Stimulated activated CD4-positive, alpha-beta T cell treated with anti-CD3 and anti-CD28 coated beads, Interleukin-15, amount 100 ng/mL, for 1 hour (primary cell): ENCODE results near the gene APOL2.
"Not testable (repeated sequence)": the region's sequence is repeated elsewhere in the genome, so short reads cannot be mapped to it uniquely, and the experiment has no call there.

Source experiments
- DNase-seq, 2 donors: peaks; one replicate each; pipeline ENCODE4 v3.0.0-alpha.2; 2020; ENCODE audit warnings: low read depth in 1 of 2, low spot score in 1 of 2

The APOL2 gene

DNA sequence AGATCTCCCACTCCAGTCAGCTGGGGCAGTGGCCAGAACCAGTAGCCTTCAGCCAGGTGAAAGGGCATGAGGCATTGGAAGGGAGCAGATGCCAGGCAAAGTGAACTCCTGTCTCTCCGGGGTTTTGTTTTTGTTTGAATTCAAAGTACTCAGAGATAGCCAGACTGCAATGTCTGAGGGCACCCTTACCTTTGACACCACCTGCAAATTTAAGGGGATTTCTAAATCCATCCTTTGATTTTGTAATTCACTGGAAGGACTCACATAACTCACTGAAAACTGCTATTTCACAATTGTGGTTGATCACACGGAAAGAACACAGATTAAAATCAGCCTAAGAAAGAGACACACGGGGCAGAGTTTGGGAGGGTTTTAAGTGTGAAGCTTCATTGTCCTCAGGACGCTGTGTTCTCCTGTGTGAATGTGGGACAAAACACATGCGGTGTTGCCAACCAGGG, 23.9 kb upstream of the APOL2 start:
- not testable (repeated sequence) for DNase-seq

DNA sequence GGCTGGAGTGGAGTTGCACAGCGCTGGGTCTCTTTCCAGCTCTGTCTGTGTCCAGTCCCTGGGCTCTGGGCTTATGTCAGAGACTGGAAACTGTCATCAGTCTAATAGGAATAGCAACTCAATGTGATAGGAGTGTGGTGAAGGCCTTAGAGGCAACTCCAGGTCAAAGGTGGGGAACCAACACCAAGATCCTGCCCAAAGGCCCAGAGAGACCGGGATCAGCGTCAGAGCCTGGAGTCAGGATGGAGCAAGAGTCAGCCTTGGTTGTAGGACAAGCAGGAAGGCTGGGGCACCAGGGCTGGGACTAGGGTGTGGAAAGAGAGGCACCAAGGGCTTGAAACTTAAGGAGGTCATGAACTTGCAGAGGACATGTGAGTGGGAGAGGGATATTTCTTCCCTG, 23.0 kb upstream of the APOL2 start:
- not testable (repeated sequence) for DNase-seq

DNA sequence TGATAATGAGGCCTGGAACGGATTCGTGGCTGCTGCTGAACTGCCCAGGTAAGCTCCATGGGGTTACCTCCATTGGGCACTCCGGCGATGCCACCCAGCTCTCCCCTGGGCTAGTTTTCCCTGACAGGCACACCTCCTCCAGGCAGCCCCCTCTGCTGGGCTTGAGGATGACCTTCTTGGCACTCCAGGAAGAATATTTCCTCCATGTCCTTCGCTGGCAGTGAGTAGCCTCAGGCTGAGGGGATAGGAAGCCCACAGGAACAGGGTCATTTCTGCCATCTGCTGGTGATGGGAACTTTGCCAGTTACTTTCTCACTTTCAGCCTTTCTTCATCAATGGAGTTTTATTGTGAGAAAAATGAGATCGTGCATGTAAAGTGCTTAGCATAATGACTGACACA, 22.3 kb upstream of the APOL2 start:
- DNase-seq: not testable (repeated sequence)

DNA sequence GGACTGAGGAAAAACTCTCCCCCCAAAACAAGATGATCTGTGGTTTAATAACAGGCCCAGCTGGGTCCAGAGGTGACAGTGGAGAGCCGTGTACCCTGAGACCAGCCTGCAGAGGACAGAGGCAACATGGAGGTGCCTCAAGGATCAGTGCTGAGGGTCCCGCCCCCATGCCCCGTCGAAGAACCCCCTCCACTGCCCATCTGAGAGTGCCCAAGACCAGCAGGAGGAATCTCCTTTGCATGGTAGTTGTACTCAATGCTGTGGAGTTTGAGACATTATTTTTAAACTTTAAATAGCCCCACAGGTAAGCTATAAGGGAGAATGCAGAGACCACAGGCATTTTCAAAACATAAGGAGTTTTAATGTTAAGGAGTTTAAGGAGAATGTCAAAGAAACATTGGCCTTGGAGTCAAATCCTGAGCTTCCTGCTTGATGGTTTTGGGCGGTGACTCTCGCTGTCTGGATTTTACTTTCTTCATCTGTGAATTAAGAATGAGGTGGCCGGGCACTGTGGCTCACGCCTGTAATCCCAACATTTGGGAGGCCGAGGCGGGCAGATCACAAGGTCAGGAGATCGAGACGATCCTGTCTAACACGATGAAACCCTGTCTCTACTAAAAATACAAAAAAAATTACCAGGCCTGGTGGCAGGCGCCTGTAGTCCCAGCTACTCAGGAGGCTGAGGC, 20.4 kb upstream of the APOL2 start:
- no peak for DNase-seq

DNA sequence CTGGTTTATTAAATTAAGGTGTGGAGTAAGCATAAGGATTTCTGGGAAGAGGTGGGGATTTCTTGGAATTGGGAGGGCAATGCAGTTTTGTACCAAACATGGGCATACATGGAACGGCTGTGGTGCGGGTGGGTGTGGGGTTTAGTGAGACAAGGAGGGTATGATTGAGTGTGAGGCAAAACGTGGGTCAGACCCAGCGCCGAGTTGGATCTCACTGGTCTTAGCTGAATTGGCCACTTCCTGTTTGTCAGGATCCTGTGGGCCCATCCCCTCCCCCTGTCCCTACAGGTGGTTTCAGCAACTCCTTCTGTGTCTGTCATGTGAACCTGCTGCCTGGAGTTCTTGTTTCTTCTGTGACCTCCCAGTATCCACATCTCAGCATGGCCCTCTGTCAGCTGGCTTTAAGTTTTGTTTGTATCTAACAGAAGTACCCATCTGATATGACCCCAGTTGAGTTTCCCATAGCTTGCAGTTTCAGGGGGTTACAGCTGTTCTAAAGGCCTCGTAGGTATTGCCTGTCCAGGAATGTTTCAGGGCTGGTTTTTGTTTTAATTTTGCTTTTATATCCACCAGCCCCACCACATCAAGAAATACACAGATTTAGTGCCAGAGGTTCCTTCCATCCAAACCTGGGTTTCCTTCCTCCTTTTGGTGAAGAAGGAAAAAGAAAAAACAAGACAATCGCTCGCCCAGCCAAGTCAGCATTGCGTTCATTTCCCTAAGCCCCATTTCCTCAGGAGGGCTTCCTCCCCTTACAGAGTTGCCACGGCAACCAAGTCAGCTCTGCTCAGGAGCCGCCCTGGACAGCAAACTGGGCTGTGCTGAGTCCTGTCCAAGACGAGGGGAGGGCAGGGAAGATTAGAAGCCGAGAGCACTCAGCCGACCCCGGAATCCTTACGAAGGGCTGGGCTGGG, 19.6 kb upstream of the APOL2 start:
- no peak for DNase-seq

DNA sequence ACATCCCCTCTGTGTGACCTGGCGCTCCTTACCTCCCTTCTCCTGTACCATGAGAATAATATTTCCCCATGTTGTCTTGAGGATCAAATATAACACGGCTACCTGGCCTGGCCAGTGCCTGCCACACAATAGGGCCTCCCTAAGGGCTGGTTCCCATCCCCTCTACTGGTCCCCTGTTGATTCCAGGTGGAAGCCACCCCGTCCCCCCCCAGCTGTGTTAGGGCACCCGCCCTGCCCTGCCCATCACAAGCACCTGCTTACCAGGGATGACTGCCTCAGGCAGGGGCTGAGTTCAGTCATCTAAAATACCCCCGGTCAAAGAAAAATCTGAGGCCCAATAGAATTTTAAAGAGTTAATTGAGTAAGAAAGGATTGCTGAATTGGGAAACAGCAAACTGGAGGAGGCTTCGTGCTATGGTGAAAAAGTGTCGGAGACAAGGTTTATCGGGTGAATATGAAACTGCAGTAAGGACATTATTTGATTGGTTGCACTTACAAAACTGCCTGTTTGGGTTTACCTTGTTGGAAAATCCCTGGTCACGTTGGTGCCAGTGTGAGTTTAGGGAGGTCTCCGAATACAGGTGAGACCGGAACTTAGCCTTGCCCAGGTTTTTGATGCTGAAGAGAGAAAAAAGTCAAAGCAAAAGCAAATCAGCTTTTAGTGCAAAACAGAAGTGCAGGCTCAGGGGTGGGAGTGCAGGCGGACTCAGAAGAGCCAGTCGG, 18.8 kb upstream of the APOL2 start:
- DNase-seq: no peak

DNA sequence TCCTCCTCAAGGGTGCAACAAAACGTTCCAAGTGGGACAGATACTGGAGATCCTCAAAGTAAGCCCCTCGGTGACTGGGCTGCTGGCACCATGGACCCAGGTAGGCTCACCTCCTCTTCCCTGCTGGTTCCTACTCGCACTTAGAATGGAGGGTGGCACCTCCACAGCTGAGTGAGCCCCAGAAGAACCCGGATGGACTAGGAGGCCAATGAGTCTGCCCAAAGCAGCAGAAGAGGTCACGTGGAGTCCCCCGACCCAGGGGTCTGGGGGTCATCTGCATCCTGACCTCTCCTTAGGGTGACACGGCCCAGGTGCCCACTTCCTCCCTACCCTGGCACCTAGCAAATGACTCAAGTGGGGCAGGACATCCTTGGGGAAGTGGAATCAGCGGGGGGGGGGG, 18.0 kb upstream of the APOL2 start:
- DNase-seq: no peak

DNA sequence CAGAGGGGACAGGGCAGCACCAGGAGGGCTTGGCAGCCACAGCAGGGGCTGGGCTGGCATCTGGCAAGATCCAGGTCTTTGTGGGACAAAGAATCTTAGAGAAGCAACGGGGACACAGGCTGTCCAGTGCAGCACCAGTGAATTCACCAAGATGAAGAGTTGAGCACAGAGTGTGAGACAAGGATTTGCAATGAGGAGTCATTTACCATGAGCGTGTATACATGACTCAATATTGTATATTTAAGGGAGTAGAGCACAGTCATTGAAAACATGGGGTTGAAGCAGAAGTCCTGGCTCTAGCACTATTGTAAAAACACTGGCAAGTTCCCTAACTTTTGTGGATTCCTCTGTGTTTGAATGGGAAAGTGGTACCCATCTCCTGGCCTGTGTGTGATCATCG, 17.2 kb upstream of the APOL2 start:
- no peak for DNase-seq

DNA sequence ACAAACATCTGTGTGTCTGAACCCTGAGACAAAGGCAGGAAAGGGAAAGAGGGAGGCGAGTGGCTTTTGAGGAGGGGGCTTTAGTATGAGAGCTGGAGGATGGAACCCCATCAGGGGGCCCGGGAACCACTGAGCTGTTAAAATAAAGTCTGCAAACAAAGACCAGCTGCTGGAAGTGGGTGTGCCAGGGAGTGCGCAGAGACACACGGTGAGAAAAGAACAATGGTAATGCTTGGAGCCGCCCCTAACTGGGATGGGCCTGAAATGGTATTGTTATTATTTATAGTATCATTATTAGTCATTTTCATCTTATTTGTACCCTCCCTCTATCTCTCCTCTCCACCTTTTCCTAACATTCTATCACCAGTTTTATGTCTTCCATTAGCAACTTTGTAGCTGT, 16.2 kb upstream of the APOL2 start:
- not testable (repeated sequence) for DNase-seq

DNA sequence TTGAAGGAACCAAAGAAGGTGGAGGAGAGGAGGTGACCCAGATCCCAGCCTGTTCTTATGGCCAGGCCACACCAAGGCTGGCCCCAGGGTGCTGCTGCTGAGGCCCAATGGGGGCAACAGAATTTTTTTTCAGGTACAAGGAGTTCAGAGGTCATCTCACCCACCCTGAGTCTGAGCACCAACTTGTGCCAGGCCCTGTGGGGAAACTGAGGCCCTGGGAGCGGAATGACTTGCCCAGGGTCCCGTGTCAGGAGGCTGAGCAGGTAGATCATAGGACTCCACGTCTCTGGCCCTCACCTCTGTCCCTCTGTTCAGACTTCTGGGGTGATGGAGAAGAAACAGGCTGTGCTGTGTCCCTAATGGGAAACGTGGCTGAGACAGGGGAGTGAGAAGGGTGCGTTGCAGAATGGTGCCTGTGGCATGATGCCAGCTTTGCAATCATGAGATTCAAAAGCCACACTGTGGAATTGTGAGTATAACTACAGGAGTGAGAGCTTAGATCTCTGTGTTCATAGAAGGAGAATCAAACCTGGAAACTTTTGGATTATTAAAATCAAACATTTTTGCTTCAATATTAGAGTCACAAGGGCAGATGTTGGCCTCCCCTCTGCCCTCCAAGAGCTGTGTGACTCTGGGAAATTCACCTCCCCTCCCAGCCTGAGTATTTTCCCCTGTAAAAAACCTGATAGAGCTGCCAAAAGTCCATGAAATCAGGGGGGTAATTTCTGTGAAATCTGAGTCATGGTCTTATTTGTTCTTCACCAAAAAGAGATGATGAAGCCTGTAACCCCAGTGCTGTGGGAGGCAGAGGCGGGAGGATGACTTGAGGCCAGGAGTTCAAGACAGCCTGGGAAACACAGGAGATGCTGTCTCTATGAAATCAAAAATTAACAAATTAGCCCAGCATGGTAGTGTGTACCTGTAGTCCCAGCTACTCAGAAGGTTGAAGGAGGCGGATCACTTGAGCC, 14.5 kb upstream of the APOL2 start:
- no peak for DNase-seq

DNA sequence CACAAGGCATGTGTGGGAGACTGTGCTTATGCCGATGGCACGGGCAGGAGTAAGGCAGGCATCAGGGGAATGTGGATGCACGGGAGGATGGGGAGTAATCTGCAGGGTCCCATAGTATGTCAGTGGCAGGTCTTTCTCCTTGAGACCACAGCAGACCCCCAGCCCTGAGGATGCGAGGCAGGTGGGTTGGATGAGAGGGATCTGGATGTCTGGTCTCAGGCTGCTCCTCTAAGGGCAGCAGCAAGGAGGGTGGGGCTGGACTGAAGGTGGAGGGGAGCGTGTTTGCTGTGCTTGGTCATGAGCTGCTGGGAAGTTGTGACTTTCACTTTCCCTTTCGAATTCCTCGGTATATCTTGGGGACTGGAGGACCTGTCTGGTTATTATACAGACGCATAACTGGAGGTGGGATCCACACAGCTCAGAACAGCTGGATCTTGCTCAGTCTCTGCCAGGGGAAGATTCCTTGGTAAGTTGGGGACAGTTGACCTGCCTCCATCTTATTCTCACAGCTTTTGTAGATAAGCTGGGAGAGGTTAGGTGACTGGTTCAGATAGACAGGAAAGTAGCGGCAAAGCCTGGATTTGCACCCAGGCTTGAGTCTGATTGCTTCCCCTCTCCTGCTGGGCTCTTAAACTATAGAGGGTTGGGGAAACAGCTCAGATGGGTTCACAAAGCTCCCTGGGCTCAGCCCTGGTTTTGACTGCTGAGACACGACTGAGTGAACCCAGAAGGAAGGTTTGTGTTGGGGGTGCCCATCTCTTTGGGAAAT, 13.6 kb upstream of the APOL2 start, which contains the start of gene APOL1:
Gene APOL1, plus strand, starts transcription at position 380 of the 769 bp plus-strand sequence. CDS start 1,823 bp downstream, outside the sequence.
- no peak for DNase-seq

DNA sequence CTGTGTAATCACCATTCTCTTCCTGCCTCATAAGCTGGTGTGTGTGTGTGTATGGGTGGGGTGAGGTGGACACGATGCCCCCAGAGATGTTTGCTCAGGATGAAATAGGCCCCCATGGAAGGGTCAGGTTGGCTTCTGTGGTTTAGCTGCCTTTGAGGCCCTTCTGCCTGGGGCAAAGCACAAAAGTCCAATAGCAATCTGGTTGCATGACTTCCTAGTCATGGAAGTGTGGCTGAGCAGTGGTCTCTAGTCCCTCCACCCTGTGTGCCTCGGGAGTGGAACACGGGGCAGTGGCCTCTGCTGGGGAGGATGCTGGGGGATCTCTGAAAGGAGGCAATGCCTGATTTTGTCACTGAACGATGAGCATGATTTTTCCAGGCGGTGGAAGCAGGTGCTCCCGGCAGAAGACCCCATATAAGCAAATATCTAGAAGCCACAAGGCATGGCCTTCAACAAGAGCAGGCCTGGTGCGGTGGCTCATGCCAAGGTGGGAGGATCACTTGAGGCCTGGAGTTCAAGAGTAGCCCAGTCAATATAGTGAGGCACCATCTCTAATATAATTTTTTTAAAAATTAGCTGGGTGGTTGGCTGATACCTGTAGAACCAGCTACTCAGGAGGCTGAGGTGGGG, 12.8 kb upstream of the APOL2 start:
- not testable (repeated sequence) for DNase-seq

DNA sequence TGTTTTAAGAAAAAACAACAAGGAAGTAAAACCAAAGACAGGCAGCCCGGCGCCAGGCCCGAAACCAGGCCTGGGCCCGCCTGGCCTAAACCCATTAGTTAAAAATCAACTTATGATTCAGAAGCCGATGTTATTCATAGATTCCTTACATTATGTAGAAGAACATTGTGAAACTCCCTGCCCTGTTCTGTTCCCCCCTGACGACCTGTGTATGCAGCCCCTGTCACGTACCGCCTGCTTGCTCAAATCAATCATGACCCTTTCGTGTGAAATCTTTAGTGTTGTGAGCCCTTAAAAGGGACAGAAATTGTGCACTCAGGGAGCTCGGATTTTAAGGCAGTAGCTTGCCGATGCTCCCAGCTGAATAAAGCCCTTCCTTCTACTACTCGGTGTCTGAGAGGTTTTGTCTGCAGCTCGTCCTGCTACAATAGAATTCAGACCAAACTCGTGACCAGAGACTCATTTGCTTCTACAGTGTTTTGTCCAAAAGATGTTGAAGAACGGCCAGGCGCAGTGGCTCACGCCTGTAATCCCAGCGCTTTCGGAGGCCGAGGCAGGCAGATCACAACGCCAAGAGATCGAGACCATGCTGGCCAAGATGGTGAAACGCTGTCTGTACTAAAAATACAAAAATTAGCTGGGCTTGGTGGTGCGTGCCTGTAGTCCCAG, 11.1 kb upstream of the APOL2 start:
- not testable (repeated sequence) for DNase-seq

DNA sequence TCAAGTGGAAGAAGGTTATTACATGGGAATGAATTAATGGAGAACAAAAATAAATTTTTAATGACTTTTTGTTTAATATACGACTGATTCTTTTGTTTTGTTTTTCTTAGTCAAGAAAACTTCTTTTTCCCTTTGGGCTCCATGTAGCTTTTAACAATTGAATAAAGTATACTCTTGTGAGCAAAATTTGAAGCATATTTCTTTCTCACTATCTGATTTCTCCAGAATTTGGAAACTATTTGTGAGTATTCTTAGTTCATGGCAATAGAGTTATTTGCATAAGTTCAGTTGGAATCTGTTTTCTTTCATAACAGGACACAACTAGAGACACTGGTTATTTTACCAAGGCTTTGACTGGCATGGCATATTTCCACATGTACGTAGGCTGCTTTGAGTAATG, 9.8 kb upstream of the APOL2 start:
- DNase-seq: no peak

DNA sequence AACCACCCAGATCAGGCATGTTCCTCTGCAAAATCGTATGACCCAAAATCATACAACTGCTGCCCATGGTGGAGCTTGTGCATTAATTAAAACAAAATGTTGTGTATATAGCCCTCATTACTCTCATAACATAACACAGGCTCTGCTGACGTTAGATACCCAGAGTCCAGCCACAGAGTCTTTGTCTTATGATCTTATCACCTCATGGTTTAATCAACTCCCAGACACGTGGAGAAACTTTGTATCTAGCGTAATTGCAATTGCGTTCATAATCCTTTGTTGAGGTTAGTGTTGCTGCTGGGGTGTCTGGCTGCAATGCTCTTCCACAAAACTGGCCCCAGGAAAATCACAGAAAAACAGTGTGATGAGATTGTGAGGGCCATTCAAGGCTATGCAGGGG, 8.6 kb upstream of the APOL2 start:
- no peak for DNase-seq

DNA sequence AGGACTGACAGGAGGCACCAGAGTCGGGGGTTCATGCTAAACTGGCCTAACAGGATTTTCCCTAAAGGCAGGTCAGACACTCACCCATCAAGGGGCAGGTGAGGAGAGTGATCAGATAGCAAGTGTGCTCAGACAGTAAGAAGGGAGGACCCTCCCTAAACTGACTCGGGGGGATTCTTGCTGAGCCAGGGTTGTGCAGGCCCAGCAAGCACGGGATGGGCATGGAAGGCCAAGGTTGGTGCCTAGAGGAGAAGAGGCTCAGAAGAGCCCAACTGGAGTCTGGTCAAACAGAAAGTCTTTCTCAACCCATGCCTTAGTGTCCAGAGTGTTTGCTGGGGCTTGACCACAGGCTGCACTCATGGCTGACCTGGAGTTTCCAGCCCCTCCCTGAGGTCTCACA, 7.4 kb upstream of the APOL2 start:
- no peak for DNase-seq

DNA sequence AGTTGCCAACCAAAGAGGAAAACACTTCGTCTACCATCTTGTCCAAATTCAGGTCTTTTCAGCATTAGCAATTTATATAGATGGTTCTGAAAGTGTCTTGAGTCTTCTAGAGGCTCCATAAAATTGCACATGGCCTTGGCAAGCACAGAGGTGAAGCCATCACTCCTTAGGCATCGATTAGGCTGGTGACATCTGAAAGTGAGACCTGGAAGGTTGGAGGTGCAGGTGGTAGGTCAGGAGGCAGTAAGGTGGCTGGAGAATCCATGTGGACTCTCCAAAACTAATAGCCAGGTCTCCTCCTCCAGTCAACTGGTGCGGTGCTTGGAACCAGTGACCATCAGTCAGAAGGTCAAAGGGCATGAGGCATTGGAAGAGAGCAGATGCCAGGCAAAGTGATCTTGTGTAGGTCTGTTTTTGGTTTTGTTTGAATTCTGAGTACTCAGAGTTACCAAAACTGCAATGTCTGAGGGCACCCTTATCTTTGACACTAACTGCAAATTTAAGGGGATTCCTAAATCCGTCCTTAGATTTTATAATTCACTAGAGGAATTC, 6.6 kb upstream of the APOL2 start:
- no peak for DNase-seq
